ENCODE data around the gene SIPA1L2. TPM values are rescaled to one million over a fixed set of nuclear protein-coding genes. Genes with fewer than 3 reads are reported as not detected.

SIPA1L2 gene
- total and polyA plus RNA-seq, 2 of the 4 experiments (the other 2 are of a cell fraction), result 7.1 to 13.4 TPM

GRCh38 chr1:232587141-232588008 lies 42.6 kb downstream of the SIPA1L2 start (continued):
- no peak for TF ChIP-seq ELK1 (IDR thresholded peaks at IDR 0.05; ENCODE audit: borderline replicate concordance, low read depth, low read length)

- H3K27me3 ChIP-seq (ENCODE audit: control insufficient read depth, insufficient read depth, low read length), result no peaks in the 10 kb centered on the region
- ChIA-PET POLR2A (ENCODE audit: unreplicated experiment) (interaction anchor here (0.7 kb wide), 1 partner anchor 1717 kb away, joined by 4 read pairs; no protein-coding TSS in a partner anchor), CTCF (interaction anchor here (0.6 to 1.2 kb wide), 2 partner anchors 8 to 17 kb away, joined by 3 to 4 read pairs; no protein-coding TSS in a partner anchor)
- peaks cover 0 to 9% of the 10 kb centered on the region in 2 experiments; a peak in 2 of 4 replicates for H3K79me1 ChIP-seq (ENCODE audit: low read depth in 1 of 2, low read length in 2 of 2)
- no peaks in the 10 kb centered on the region; the same call in 1 of the 2 replicates for H4K20me1 ChIP-seq (ENCODE audit: insufficient read depth, low read length)
- no peaks in the 10 kb centered on the region for H3K9me3 ChIP-seq (ENCODE audit: control insufficient read depth, insufficient read depth, low read length)
- H3K27ac ChIP-seq (ENCODE audit: insufficient read depth, low read length), result no peak overlapping the region
- no peak overlapping the region for H3K9ac ChIP-seq (ENCODE audit: low read depth, low read length)
- ATAC-seq (ENCODE audit: low read depth), result no peak
- H3K4ac ChIP-seq (ENCODE audit: low read depth, low read length), result no peak overlapping the region
- no peak overlapping the region for H3K4me3 ChIP-seq (ENCODE audit: insufficient read depth, low read depth, low read length)
- no peak overlapping the region for H3K56ac ChIP-seq (ENCODE audit: extremely low read depth, insufficient read depth, low read length)
- H2BK20ac ChIP-seq (ENCODE audit: low read depth, low read length), result no peak overlapping the region
- no peak overlapping the region for H4K5ac ChIP-seq (ENCODE audit: low read depth, low read length)
- no peak overlapping the region for H2BK5ac ChIP-seq (ENCODE audit: low read depth, low read length, poor library complexity, severe bottlenecking)
- H2AK5ac ChIP-seq (ENCODE audit: low read depth, low read length), result no peak overlapping the region
- intact Hi-C loops (cut with micrococcal nuclease) (no loop called here), in situ Hi-C loops (cut with MboI; ENCODE audit: low sequenced_read_pairs) (no loop called here), dilution Hi-C loops (cut with HindIII; ENCODE audit: low sequenced_read_pairs, unreplicated experiment) (no loop called here)
- H3K36me3 ChIP-seq (ENCODE audit: control insufficient read depth, insufficient read depth, low read length), result no peaks in the 10 kb centered on the region
- BruUV-seq (replicated peaks), result no TSS peak
- H3K4me1 ChIP-seq (ENCODE audit: control insufficient read depth, insufficient read depth, low read length), result peaks cover 2% of the 10 kb centered on the region; the same call in 1 of the 2 replicates
- no peak overlapping the region for H4K8ac ChIP-seq (ENCODE audit: low read depth in 2 of 2, low read length in 2 of 2)
- no peak overlapping the region for H2AFZ ChIP-seq (replicated peaks; ENCODE audit: low read length, poor library complexity)
- no peak overlapping the region for H3K4me2 ChIP-seq (ENCODE audit: low read depth, low read length)
- no peak overlapping the region for H2AK9ac ChIP-seq (replicated peaks; ENCODE audit: low read depth, low read length, poor library complexity)
- H3K9me1 ChIP-seq (ENCODE audit: insufficient read depth, low read length), result no peaks in the 10 kb centered on the region; the same call in 1 of the 2 replicates
- no peak for DNase-seq
- H4K91ac ChIP-seq (ENCODE audit: insufficient read depth, low read depth, low read length), result no peak overlapping the region
- H3K14ac ChIP-seq (replicated peaks; ENCODE audit: low read depth, low read length), result no peak overlapping the region
- no CpG with 5 or more reads among the region's 3 CpGs for WGBS, 2 experiments (ENCODE audit: extremely low coverage in 2 of 2, insufficient read length in 1 of 2)
- H3K23ac ChIP-seq (ENCODE audit: low read depth, low read length), result no peak overlapping the region; the same call in 1 of the 2 replicates
- H2BK120ac ChIP-seq (ENCODE audit: low read depth, low read length), result no peak overlapping the region
- TF ChIP-seq NFE2L2 (IDR thresholded peaks at IDR 0.05; ENCODE audit: low read depth, low read length), result no peak
- no peak for TF ChIP-seq SMC3 (IDR thresholded peaks at IDR 0.05; ENCODE audit: low read depth, low read length)
- TF ChIP-seq BHLHE40 (IDR thresholded peaks at IDR 0.05; ENCODE audit: low read depth, low read length), result no peak
- no peak for TF ChIP-seq RAD21 (IDR thresholded peaks at IDR 0.05; ENCODE audit: low read length)
- no peak for TF ChIP-seq MAZ (IDR thresholded peaks at IDR 0.05; ENCODE audit: borderline replicate concordance, low read depth, low read length)
- no peak overlapping the region for H3K18ac ChIP-seq (ENCODE audit: low read depth, low read length)
- no peak overlapping the region for H2BK15ac ChIP-seq (ENCODE audit: low read depth, low read length)
Measured at GRCh38 chr1:232586679-232587078, 43.3 kb downstream of the SIPA1L2 start.

All from IMR-90 (cell line).